8988T (cell line): ENCODE results near the gene PSD4.

ENCODE experiments used
- DNase-seq: peaks from one replicate; pipeline ENCODE4 v3.0.0; 2011

Gene PSD4

DNA sequence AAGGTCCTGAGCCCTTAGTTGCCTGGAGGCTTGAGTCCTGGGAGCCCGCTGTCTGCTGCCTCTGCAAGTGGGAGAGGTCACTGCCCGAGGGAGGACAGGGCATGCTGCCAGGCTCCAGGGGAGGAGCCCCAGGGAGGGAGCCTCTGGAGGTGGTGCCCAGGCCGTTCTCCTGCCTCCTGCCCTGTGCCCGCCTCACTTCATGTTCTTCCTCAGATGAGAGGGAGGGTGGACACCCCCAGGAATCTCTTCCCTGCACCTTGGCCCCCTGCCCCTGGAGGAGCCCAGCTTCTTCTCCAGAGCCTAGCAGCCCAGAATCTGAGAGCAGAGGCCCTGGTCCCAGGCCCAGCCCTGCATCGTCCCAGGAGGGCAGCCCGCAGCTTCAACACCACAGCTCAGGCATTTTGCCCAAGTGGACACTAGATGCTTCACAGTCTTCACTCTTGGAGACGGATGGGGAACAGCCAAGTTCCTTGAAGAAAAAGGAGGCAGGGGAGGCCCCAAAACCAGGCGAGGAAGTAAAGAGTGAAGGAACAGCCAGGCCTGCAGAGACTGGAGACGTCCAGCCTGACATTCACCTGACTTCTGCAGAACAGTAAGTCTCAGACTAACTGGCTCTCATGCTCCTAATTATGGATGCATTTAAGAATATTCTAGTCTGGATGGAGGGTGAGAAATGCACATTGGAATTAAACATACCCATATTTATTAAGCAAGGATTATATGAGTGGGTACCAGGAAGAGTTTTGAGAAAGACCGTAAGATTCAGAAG lies 12.1 kb downstream of the PSD4 start:
- no peak for DNase-seq

DNA sequence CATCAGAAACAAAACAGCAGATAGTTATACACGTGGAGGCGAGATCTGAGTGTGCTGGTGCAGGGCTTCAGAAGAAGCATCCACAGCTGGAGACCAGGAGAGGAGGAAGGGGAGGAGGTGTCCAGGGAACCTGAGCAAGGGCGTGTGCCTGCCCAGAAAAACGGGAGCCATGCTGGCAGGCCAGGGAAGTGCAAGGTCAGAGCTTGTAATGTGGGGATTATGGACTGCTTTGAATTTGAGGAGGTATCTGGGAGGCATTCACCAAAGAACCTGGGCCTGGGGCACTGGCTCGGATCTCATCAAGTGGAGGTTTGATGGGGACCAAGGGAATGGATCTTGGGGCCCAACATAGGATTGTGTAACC lies 12.6 kb downstream of the PSD4 start:
- no peak for DNase-seq

DNA sequence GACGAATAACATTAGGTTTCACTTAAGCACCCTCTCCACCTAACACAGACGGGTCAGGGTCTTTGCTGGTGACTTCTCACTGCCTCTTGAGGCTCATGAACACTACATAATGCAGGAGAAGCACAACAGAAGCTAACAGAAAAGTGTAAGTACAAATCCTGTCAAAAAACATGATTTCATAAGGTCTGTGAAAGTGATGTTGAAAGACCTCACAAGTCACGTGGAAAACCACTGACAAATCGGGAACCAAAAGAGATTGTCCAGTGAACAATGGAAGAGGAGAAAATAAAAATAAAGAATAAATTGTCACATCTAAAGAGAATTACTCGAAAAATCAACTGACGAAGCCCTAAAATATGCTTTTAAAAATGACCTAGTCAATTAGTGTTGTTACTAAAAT lies 14.0 kb downstream of the PSD4 start:
- DNase-seq: no peak

DNA sequence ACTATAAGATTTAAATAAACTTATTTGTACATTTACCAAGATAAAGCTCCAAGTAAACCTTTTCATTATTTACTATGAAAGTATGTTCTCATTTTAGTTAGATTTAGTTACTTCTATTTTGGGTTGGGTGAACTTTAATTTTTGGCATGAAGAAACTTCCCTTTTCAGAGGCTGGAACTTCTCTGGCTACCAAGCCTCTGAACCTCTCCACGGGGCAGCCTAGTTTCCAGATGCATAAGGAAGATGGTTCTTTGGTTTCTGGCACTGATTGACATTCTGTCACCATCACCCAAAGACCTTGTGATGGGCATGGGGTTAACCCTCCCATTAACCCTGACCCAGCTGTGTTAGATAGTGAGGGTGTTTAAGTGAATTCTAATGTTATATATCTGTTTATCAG lies 17.1 kb downstream of the PSD4 start:
- DNase-seq: no peak

DNA sequence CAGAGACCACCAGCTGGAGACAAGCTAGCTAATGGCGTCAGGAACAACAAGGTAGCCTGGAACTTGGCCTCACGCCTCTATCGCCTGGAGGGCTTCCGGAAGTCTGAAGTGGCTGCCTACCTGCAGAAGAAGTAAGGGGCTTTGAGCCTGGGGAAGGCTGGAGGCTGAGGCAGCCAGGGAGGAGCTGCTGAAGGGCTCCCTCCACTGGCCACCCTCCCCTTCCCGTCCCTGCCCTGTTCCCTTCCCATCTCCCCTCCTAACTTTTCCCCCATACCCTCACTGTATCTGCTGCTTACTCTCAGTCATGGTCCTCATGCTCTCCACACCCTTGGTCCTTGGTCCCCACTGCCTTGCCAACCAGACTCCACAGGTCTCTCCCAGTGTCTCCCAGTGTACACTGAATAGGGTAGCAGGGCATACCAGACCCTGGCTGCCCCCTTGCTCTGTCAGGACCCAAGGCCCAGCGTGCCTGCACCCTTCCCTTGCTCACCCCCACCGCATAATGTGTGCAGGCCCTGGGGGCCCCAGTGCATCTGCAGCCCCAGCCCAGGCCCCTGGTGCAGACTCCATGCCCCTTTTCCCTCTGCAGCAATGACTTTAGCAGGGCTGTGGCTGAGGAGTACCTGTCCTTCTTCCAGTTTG lies 18.8 kb downstream of the PSD4 start:
- no peak for DNase-seq

DNA sequence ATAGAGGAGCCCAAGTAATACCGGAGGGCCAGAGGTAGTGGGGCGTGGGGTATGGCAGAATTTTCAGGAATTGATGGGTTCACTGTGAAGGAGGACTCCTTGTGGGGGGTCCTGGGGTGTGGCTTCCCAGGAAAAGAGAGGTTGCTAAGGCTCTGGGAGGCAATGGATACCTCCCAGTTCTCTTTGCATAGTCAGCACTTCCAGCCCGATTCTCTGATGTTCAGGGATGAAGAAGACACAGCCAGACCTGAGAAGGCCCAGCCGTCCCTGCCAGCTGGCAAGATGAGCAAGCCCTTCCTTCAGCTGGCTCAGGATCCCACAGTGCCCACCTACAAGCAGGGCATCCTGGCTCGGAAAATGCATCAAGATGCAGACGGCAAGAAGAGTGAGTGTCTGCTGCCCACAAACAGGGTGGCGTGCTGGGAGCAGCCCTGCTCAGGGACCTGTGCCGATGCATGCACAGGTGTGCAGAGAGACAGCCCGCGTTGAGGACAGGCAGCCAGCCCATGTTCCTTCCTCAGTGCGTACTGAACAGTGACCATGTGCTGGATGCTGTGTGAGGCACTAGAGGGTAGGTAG lies 22.2 kb downstream of the PSD4 start:
- no peak for DNase-seq

DNA sequence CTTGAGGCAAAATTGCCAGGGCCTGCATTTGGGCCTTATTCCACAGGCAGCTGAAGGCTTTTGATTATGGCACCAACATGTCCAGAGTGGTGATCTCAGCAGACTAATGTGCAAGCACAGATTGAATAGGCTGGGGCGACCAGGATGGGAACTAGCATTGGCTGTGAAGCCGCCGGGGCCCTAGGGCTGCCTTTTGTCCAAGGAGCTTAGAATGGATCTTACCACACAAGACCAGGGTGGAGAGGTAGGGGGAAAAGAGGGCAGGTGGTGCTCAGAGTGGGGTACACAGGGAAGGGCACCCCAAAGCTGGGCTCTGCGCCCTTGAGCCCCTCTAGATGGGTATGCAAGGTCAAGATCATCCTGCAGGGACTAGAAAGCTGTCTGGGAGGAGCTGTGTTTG lies 23.1 kb downstream of the PSD4 start:
- DNase-seq: no peak

DNA sequence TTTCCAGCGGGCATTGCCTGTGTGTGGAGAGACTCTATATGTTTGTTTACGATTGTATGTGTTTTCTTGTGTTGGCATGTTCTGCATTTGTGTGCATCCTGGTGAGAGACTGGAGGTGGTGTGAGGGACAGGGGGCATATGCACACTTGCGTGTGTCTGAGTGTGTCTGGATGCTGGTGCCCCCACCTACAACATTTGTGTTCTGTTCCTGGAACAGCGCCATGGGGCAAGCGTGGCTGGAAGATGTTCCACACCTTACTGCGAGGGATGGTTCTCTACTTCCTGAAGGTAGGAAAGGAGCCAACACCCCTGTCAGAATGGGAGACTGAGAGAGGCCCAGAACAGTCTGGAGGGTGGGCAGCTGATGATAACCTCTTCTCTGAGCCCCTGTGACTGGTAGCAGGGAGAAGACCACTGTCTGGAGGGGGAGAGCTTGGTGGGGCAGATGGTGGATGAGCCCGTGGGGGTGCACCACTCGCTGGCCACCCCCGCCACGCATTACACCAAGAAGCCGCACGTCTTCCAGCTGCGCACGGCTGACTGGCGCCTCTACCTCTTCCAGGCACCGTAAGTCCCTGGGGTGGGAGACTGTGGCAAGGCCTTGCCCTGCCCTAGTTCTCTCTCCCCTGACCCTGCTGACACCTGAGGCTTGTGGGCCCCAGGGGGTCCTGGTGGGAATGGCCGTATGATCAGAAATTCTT lies 23.7 kb downstream of the PSD4 start:
- DNase-seq: no peak

DNA sequence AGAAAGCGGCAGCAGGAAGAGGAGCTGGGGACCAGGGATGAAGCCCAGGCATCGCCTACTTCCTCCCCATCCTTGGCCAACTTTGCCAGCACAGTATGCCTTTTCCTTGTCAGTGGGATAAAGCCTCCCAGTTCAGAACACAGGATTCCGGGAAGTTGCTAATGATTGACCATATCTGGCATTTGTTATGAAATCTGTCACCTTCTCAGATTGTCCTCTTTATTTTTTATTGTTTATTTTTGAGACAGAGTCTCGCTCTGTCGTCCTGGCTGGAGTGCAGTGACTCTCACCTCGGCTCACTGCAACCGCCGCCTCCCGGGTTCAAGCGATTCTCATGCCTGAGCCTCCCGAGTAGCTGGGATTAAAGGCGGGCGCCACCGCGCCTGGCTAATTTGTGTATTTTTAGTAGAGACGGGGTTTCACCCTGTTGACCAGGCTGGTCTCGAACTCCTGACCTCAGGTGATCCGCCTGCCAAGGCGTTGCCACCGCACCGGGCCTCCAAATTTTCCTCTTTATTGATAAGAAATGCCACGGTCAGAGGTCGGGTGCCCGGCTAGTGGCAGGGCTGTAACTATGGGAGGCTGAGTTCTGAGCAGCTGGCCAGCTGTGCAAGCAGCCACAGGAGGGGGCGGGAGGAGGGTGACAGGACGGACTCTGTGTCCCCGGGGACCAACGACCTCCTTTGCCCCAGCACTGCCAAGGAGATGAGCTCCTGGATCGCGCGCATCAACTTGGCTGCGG lies 24.4 kb downstream of the PSD4 start:
- DNase-seq: no peak

DNA sequence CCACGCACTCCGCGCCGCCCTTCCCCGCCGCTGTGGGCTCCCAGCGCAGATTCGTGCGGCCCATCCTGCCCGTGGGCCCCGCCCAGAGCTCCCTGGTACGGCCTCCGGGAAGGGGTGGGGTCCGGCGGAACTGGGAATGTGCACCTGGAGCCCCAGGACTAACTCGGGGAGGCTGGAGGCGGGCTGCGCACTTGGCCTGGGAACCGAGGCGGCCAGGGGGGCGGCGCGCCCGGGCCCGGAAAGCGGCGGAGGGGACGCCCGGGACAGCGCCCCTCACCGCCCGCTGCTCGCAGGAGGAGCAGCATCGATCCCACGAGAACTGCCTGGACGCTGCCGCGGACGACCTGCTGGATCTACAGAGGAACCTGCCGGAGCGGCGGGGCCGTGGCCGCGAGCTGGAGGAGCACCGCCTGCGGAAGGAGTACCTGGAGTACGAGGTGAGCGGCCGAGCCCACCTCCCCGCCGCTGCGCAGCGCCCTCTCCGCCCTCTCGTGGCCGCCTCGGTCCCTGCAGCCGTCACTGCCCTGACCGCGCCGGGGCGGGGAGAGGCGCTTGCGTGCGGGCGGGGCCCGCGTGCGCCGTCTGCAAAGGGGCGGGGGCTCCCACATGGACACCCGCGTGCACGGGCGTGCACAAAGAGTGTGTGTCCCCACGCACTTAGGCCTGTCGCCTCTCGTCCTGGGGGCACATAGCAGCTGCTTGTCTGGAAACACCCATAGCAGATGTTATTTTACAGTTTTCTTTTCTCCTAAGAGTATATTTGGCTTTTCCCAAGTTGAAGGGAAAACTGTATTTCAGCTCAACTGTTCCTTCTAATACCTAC lies 25.2 kb downstream of the PSD4 start:
- peak; percentile 88 for DNase-seq

DNA sequence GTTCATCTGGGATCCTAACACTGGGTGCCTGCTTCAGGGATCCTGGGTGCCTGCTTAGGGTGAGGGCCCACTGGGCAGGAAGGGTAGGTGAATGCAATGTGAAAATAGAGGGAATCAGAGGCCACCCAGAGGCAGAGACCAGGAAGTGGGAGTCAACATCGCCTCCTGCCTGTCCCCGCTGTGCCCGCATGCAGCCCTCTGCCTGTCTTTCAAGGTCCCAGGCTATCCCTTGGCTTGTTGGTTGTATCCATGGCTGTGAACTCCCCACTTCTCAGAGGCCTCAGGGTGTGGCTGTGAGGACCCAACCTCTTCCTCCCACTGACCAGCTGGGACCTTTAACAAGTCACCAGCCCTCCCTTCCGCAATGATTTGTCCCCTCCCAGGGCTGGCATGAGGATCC lies 26.5 kb downstream of the PSD4 start:
- no peak for DNase-seq

DNA sequence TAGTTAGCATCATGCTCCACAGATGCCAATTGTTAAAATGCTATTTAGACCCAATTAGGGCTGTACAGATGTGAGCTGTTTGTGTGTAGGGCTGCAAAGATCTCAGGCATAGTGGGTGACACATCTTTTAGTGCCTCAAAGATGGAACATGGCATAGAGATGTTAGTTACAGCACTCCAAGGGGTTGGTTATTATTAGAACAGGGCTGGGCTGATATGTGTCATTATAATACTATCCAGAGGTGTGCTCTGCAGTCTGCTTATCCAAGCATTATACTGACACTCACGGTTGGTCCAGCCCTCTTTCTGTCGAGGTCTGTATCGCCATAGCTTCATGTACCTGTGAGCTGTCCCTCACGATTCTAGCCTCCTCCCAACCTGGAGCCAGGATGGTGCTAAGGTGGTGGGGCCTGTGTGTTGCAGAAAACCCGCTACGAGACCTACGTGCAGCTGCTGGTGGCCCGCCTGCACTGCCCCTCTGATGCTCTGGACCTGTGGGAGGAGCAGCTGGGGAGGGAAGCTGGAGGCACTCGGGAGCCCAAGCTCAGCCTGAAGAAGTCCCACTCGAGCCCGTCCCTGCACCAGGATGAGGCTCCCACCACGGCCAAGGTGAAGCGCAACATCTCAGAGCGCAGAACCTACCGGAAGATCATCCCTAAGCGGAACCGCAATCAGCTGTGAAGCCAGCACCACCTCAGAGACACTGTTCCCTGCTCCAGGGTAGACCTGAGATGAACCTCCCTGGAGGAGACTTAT lies 27.1 kb downstream of the PSD4 start:
- DNase-seq: no peak

DNA sequence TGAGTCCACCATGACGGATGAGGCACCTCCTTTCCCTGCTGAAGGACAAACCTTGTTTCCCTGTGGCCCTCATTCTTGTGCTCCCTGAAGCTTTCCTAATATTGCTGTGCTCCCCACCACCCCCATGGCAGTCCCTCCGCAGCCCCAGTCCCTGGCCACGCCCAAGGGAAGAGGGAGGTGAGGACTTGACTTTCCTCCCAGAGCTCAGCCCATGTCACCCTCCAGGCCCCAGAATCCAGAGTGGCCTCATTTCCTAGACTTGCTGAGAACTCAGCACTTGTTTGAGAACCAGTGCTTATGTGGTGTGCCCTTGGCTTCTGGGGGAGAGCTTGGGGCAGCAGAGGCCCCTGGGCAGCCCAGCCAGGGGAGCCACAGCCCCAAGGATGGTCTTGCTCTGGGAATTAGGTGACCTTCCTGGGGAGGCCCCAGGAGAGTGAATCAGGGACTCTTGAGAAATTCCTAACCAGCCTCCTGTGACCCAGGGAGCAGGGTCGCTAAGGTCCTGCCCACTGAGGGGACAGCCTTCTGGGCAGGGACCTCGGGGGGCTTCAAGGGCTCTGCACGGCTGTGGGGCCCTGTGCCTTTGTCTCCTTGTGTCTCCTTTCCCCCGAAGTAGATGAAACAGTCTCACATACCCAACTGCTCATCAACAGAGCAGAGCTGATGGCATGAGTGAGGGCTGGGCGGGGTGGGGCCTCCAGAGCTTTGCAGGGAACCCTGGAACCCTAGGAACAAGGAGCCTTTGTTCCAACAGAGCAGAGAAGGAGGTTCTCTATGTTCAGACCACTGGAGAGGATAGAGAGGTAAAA lies 27.9 kb downstream of the PSD4 start:
- DNase-seq: no peak

DNA sequence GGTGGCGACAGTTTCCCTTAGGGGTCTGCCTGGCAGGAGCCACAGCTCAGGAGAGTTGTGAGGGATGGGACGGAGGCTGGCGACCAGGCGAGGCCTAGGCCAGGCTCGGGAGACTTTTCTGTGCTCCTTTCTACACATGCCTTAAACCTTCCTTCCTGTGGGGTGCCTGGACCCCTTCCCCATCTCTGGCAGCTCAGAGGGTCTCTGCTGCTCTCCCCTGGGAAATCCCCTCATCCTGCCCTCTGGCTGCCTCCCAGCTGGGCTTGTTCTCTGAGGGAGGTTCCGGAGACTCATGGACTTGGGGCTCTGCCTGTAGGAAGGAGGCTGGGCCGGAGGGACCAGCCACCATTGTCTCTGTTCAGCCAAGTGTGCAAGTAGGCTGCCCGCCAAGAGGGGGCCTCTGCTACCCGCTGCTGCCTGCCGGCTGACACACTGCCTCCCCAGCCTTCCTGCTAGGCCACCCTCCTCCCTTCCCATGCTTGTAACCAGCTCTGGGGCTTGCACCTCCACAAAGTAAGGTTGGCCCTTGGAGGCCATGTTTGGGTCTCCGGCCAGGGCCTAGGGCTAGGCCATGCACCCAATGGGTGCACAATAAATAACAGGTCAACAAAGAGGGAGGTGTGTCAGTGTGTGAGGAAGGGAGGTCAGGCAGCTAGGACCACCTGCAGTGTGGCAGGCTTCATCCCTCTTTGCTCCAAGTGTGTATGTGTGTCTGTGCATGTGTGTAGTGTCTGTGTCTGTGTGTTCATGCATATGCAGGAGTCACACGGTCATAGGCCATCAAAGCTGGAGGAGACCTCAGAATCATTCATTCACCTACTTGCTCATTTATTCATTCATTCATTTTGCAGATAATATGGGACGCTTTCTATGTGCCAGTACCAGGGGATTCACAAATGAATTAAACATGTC lies 28.8 kb downstream of the PSD4 start:
- no peak for DNase-seq

DNA sequence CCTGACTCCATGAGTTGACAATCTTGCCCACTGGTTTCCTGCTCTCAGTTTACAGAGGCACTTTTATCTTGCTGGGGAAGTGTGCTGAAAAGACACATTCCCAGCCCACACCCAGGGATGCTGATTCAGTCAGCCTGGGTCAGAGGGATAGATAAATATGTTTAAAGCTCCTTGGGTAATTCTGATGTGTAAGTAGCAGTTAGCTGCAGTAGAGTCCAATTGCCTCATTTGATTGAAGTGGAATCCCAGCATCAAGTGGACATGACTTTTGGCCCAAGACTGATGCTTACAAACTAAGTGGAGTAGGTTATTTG lies 29.4 kb downstream of the PSD4 start:
- DNase-seq: no peak

DNA sequence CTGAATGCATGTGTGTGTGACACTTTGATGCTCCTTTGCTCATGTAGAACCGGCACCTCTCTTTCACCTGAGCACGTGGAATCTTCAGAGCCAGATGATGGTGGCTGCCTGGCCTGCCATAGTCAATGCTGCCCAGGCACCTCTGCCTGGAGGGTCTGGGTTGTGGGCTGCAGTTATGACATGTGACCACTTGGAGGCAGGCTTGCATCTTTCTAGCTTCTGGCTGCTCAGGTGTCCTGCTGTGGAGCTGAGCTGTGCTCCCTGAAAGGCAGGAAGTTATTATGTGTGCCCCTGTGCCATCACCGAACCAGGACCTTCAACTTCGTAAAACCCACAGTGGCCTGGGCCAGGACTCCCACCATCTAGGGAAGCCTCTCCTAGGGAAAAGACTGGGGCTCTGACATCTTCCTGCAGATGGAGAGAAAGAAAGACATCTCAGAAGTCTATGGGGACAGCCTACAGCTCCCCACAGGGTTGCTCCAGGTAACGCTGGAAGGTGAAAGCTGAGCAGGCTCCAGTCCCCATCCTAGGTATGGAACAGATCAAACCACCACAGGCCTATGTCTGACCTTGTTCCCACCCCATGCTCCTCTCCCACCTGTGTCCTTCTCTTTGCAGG lies 30.2 kb downstream of the PSD4 start:
- peak; percentile 94 for DNase-seq

DNA sequence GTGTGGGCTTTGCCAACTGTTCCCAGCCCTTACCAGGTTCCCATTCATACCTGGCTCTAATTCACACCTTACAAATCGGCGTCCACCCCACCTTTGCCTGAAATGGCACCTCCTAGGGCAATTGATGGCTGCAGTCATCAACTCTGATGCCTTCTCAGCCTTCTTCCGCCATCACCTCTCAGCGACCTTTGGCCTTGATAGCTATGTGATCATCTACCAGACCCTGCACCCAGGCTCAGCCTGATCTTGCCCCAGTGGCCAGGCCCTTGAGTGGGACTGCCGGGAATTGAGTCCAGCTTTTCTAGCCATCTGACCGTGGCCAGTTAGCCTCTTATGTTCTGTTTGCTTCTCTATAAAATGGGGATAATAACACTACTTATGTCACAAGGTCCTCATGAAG lies 32.5 kb downstream of the PSD4 start:
- no peak for DNase-seq

DNA sequence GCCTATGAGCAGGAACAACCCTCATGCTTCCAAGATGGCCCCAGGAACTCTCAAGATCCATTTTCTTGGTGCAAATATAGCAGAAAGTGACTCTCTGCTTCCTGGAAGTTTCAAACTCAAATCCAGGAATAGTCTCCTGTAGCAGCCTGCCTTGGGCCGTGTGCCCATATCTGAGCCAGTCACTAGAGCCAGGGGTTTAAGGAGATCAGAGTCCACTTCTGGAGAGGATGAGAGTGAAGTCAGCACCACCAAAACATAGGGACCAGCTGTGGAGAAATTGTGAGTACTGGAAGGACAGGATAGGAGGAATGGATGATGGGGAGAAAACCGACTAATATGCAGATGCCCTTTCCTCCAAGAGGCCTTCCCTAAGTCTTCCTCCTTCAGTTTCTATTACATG lies 33.2 kb downstream of the PSD4 start:
- no peak for DNase-seq

DNA sequence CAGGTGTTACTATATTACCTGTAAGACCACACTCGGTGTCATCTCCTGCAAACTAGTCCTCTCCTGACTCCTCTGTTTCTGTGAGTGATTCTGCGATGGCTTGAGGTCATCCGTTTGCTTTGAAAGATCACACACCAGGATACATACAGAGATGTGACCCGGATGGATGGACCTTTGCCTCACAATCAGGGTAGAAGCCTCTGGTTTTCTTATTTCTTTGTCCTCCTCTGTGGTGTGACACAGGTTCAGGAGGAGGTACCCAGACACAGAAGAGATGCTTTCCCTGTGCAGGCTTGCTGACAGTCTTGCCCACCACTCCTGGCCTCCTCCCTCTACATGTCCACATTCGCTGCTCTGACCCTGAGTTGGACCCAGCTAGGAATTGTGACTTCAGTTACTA lies 34.6 kb downstream of the PSD4 start:
- DNase-seq: no peak
